GM06990 (cell line): ENCODE data around the gene HIGD1B.

ENCODE experiments used
- DNase-seq: peaks from one replicate; pipeline ENCODE4 v3.0.0-alpha.2; 2011; ENCODE audit not compliant: insufficient read length; ENCODE audit errors: extremely low read depth
- H3K27me3 ChIP-seq: replicated peaks from 2 replicates; pipeline ENCODE4 v1.6.0; 2011; ENCODE audit warnings: low read length; ENCODE audit not compliant: control insufficient read depth, insufficient read depth
- H3K36me3 ChIP-seq: 2 replicates; pipeline ENCODE4 v1.5.1; 2011; ENCODE audit warnings: low read length; ENCODE audit not compliant: control insufficient read depth, insufficient read depth
- H3K4me3 ChIP-seq: replicated peaks from 2 replicates; pipeline ENCODE4 v1.5.1; 2011; ENCODE audit warnings: low read depth, mild to moderate bottlenecking, control low read depth, low read length
- CTCF ChIP-seq: IDR thresholded peaks from 2 replicates; pipeline ENCODE4 v1.5.1; 2011; ENCODE audit warnings: low read length, control low read depth, mild to moderate bottlenecking, inconsistent platforms; ENCODE audit not compliant: insufficient read depth, poor library complexity, severe bottlenecking

The HIGD1B gene

DNA sequence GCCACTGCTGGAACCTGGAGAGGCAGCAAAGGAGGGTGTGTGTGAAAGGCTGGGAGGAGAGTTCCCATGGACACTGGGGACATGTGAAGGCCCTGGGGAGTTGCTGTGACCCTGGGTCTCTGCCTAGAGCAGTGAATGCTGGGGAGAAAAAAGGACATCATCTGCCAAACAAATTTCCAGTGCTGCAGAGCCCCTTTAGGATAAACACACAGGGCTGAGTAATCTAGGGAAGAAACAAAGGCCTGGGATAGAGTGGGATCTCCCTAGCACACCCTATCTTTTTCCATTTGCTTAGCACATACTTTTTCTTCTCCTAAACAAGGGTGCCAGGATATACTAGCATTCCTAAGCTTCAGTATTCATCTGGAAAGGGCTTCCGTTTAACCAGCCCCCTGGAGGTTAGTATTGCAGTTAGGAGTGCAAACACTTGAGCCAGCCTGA lies 3.3 kb upstream of the HIGD1B start:
- no peak for DNase-seq
- Histone ChIP-seq H3K27me3 (no peaks in the 10 kb centered on the region), H3K4me3 (no peak overlapping the region), H3K36me3 (0 out of 2 replicates have a peak, but pooled peaks cover 1% of the 10 kb centered on the region)
- no peak for TF ChIP-seq CTCF

DNA sequence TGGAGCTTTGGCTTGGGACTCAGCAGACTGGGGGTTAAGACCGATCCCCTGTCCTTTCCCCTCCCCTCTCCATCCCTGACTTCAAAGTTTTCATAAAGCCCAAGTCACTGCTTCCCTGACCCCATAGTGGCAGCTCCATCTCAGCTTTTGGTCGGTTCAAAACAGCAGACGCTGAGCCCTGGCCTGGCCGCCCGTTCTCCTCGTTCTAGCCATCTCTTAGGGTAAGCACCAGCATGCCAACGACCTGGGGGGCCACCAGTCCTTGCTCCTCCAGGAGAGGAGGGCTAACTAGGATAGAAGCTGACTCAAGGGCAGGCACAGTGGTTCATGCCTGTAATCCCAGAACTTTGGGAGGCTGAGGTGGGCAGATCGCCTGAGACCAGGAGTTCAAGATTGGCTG lies 1.5 kb upstream of the HIGD1B start:
- H3K36me3 ChIP-seq, result peaks cover 10% of the 10 kb centered on the region
- no peaks in the 10 kb centered on the region for H3K27me3 ChIP-seq
- no peak for TF ChIP-seq CTCF
- no peak for DNase-seq
- H3K4me3 ChIP-seq, result no peak overlapping the region

DNA sequence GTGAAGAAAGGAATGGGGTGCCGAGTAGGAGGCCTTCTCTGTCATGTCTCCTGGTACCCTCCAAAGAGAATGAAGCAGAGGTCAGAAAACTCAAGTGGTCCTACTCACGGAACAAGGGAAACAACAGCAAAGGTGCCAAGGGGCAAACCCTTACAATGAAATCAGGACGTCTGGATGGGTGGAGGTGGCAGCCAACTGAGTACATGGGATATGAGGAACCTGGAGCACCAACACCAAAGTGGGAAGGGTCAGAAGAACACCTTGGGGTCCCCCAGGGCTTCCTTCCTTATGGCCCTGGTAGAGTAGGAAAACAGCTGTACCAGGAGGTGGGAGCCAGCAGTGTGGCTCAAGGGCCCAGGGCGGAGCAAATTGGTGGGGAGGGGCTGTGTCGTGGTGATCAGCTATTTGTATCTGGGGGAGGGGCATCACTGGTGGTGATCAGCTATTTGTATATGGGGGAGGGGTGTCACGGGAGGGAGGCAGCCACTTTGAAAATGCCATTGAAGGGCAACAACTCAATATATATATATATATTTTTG lies 643 bp downstream of the HIGD1B start:
- peaks cover 18% of the 10 kb centered on the region for H3K36me3 ChIP-seq
- H3K4me3 ChIP-seq, result no peak overlapping the region
- TF ChIP-seq CTCF, result no peak
- no peaks in the 10 kb centered on the region for H3K27me3 ChIP-seq
- DNase-seq, result no peak

GRCh38 chr17:44848961-44849489 lies 1.3 kb downstream of the HIGD1B start:
- H3K27me3 ChIP-seq, result no peaks in the 10 kb centered on the region
- no peak for TF ChIP-seq CTCF
- H3K36me3 ChIP-seq, result peaks cover 20% of the 10 kb centered on the region
- no peak overlapping the region for H3K4me3 ChIP-seq
- DNase-seq, result no peak

- Histone ChIP-seq H3K4me3 (no peak overlapping the region), H3K27me3 (no peaks in the 10 kb centered on the region), H3K36me3 (peaks cover 26% of the 10 kb centered on the region)
- no peak for DNase-seq
- TF ChIP-seq CTCF, result no peak
These were observed 2.3 kb downstream of the HIGD1B start for GRCh38 chr17:44850025-44850424.

GRCh38 chr17:44850612-44851011 lies 2.9 kb downstream of the HIGD1B start:
- DNase-seq, result no peak
- Histone ChIP-seq H3K4me3 (no peak overlapping the region), H3K36me3 (peaks cover 28% of the 10 kb centered on the region), H3K27me3 (no peaks in the 10 kb centered on the region)
- no peak for TF ChIP-seq CTCF
